ENCODE data around the gene FTO. TPM values are rescaled to one million over a fixed set of nuclear protein-coding genes. Genes with fewer than 3 reads are reported as not detected.

Gene FTO
- total and polyA plus RNA-seq, 2 of the 13 experiments (the other 11 are each of a cell fraction or from before 2014, with no cell fraction given): 41.6 to 55.8 TPM

DNA sequence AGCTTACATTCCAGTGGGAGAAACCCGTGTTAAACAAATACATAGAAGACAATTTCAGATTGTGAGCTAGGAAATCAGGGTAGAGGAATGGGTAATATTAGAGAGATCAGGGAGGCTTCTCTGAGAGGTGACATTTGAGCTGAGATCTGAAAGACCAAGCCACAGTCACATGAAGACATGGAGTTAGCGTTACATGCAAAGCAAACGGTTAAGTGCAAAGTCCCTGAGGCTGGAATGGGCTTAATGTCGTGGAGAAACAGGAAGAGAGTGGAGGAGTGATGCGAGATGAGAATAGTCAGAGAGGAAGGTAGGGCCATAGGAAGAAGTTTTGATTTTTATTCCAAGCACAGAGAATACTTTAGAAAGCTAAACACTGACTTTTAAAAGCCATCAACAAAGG lies 336.5 kb downstream of the FTO start (continued):
- TF ChIP-seq, protein P1, sequence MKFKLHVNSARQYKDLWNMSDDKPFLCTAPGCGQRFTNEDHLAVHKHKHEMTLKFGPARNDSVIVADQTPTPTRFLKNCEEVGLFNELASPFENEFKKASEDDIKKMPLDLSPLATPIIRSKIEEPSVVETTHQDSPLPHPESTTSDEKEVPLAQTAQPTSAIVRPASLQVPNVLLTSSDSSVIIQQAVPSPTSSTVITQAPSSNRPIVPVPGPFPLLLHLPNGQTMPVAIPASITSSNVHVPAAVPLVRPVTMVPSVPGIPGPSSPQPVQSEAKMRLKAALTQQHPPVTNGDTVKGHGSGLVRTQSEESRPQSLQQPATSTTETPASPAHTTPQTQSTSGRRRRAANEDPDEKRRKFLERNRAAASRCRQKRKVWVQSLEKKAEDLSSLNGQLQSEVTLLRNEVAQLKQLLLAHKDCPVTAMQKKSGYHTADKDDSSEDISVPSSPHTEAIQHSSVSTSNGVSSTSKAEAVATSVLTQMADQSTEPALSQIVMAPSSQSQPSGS (CRISPR knock-in tag; IDR thresholded peaks at IDR 0.05): 0 out of 2 replicates have a peak, but pooled peaks have one; percentile 45
- TF ChIP-seq ZNF264 (CRISPR knock-in tag; IDR thresholded peaks at IDR 0.05) (peak; percentile 62; the same call in 1 of the 2 replicates), ZNF430 (CRISPR knock-in tag; IDR thresholded peaks at IDR 0.05) (no peak), RFX3 (CRISPR knock-in tag; IDR thresholded peaks at IDR 0.05) (no peak), ATRX (CRISPR knock-in tag; IDR thresholded peaks at IDR 0.05; ENCODE audit: borderline replicate concordance) (no peak), XBP1 (CRISPR knock-in tag; IDR thresholded peaks at IDR 0.05) (no peak), HNRNPH1 (optimal IDR thresholded peaks at IDR 0.05; ENCODE audit: low read depth, low read length) (no peak), SMC3 (IDR thresholded peaks at IDR 0.05; ENCODE audit: low read length) (no peak), PTBP1 (IDR thresholded peaks at IDR 0.05; ENCODE audit: low read depth, low read length, poor library complexity, severe bottlenecking) (no peak), KAT8 (CRISPR knock-in tag; IDR thresholded peaks at IDR 0.05) (peak; percentile 71)
- TF ChIP-seq, protein P2, sequence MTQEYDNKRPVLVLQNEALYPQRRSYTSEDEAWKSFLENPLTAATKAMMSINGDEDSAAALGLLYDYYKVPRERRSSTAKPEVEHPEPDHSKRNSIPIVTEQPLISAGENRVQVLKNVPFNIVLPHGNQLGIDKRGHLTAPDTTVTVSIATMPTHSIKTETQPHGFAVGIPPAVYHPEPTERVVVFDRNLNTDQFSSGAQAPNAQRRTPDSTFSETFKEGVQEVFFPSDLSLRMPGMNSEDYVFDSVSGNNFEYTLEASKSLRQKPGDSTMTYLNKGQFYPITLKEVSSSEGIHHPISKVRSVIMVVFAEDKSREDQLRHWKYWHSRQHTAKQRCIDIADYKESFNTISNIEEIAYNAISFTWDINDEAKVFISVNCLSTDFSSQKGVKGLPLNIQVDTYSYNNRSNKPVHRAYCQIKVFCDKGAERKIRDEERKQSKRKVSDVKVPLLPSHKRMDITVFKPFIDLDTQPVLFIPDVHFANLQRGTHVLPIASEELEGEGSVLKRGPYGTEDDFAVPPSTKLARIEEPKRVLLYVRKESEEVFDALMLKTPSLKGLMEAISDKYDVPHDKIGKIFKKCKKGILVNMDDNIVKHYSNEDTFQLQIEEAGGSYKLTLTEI (CRISPR knock-in tag; conservative IDR thresholded peaks at IDR 0.05): no peak
- TF ChIP-seq, protein P3, sequence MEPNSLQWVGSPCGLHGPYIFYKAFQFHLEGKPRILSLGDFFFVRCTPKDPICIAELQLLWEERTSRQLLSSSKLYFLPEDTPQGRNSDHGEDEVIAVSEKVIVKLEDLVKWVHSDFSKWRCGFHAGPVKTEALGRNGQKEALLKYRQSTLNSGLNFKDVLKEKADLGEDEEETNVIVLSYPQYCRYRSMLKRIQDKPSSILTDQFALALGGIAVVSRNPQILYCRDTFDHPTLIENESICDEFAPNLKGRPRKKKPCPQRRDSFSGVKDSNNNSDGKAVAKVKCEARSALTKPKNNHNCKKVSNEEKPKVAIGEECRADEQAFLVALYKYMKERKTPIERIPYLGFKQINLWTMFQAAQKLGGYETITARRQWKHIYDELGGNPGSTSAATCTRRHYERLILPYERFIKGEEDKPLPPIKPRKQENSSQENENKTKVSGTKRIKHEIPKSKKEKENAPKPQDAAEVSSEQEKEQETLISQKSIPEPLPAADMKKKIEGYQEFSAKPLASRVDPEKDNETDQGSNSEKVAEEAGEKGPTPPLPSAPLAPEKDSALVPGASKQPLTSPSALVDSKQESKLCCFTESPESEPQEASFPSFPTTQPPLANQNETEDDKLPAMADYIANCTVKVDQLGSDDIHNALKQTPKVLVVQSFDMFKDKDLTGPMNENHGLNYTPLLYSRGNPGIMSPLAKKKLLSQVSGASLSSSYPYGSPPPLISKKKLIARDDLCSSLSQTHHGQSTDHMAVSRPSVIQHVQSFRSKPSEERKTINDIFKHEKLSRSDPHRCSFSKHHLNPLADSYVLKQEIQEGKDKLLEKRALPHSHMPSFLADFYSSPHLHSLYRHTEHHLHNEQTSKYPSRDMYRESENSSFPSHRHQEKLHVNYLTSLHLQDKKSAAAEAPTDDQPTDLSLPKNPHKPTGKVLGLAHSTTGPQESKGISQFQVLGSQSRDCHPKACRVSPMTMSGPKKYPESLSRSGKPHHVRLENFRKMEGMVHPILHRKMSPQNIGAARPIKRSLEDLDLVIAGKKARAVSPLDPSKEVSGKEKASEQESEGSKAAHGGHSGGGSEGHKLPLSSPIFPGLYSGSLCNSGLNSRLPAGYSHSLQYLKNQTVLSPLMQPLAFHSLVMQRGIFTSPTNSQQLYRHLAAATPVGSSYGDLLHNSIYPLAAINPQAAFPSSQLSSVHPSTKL (CRISPR knock-in tag; IDR thresholded peaks at IDR 0.05): peak; percentile 90
- TF ChIP-seq, protein P4, sequence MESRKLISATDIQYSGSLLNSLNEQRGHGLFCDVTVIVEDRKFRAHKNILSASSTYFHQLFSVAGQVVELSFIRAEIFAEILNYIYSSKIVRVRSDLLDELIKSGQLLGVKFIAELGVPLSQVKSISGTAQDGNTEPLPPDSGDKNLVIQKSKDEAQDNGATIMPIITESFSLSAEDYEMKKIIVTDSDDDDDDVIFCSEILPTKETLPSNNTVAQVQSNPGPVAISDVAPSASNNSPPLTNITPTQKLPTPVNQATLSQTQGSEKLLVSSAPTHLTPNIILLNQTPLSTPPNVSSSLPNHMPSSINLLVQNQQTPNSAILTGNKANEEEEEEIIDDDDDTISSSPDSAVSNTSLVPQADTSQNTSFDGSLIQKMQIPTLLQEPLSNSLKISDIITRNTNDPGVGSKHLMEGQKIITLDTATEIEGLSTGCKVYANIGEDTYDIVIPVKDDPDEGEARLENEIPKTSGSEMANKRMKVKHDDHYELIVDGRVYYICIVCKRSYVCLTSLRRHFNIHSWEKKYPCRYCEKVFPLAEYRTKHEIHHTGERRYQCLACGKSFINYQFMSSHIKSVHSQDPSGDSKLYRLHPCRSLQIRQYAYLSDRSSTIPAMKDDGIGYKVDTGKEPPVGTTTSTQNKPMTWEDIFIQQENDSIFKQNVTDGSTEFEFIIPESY (CRISPR knock-in tag; IDR thresholded peaks at IDR 0.05): no peak
- TF ChIP-seq, protein P5, sequence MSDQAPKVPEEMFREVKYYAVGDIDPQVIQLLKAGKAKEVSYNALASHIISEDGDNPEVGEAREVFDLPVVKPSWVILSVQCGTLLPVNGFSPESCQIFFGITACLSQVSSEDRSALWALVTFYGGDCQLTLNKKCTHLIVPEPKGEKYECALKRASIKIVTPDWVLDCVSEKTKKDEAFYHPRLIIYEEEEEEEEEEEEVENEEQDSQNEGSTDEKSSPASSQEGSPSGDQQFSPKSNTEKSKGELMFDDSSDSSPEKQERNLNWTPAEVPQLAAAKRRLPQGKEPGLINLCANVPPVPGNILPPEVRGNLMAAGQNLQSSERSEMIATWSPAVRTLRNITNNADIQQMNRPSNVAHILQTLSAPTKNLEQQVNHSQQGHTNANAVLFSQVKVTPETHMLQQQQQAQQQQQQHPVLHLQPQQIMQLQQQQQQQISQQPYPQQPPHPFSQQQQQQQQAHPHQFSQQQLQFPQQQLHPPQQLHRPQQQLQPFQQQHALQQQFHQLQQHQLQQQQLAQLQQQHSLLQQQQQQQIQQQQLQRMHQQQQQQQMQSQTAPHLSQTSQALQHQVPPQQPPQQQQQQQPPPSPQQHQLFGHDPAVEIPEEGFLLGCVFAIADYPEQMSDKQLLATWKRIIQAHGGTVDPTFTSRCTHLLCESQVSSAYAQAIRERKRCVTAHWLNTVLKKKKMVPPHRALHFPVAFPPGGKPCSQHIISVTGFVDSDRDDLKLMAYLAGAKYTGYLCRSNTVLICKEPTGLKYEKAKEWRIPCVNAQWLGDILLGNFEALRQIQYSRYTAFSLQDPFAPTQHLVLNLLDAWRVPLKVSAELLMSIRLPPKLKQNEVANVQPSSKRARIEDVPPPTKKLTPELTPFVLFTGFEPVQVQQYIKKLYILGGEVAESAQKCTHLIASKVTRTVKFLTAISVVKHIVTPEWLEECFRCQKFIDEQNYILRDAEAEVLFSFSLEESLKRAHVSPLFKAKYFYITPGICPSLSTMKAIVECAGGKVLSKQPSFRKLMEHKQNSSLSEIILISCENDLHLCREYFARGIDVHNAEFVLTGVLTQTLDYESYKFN (CRISPR knock-in tag; conservative IDR thresholded peaks at IDR 0.05): peak; percentile 84
